Fibroblast of upper back skin (primary cell): ENCODE data around the gene ARHGAP26.
"Not testable (repeated sequence)": the region's sequence is repeated elsewhere in the genome, so short reads cannot be mapped to it uniquely, and the experiment has no call there.

Experiments used
- DNase-seq: peaks from one replicate; pipeline ENCODE4 v3.0.0-alpha.2; 2013

Gene ARHGAP26

DNA sequence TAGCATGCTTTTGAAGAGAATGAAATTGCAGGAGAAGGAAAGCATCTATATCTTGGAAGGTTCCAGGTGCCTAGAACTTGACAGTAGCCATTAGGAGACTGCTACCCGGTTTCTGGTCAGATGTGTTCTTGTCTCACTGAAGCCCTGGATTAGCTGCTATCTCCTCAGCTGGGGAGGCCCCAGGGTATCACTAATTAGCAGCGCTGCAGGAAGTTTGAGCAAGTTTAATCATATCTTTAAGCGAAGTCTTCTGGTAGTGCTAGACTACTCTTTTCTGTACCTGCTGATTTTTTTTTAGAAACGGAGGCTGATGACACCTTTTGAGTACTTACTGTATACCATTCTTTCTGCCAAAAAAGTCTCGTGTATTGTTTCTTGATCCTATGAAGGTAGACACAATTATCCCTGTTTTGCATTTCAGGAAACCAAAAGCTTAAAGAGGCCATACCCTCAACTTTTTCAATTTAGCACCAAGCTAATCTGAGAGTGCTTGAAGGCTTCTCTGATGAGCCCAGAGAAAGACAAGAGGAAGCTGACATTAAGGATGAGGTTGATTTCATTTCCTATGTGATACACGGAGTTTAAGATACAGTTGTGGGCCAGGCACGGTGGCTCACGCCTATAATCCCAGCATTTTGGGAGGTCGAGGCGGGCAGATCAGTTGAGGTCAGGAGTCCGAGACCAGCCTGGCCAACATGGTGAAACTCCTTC, 201.3 kb downstream of the ARHGAP26 start:
- no peak for DNase-seq

DNA sequence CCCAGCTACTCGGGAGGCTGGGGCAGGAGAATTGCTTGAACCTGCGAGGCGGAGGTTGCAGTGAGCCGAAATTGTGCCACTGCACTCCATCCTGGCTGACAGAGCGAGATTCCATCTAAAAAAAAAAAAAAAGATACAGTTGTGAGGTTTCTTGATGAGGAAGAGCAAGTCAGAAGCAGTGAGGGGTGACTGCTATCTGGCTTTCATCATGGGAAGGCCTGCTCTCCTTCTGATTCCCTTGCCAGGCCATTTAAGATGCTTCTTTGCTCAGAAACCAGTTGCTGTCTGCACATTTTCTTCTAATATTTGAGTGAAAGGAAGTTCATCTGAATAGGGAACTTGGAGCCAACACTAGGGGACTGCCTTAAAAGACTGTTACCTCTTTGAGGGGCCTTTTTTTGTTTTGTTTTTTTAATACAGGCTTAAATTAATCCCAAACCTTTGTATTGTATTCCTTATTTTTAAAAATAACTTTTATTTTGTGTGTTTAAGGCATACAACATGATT, 201.9 kb downstream of the ARHGAP26 start:
- no peak for DNase-seq

- no peak for DNase-seq
Observed at GRCh38 chr5:142973932-142974331, 203.8 kb downstream of the ARHGAP26 start.

DNA sequence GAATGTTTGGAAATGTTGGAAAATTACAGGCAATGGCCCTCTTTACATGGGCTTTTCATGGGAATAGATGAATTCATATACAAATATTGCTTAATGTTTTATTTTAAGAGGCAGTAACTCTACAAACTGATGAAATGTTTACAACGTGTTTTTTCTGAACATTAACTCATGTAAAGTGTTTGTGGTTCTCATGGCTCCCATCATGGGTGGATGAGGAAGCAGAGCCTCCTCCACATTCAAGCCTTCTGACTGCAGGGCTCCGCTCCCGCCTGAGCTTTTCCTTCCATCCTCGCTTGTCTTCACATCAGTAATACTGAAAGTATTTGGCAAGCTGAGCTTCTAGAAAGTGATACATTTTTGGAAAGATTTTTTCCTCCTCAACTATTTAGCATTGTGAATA, 204.2 kb downstream of the ARHGAP26 start:
- peak; percentile 40 for DNase-seq

GRCh38 chr5:142976861-142977260, 206.7 kb downstream of the ARHGAP26 start:
- no peak for DNase-seq

- peak; percentile 95 for DNase-seq
Observed at GRCh38 chr5:142977363-142978051, 207.3 kb downstream of the ARHGAP26 start.

GRCh38 chr5:142978252-142978651, 208.1 kb downstream of the ARHGAP26 start:
- DNase-seq: no peak

- no peak for DNase-seq
Observed at GRCh38 chr5:142978726-142979125, 208.5 kb downstream of the ARHGAP26 start.

- DNase-seq: no peak
Observed at GRCh38 chr5:142979636-142980035, 209.5 kb downstream of the ARHGAP26 start.

- no peak for DNase-seq
Observed at GRCh38 chr5:142981475-142981874, 211.3 kb downstream of the ARHGAP26 start.

GRCh38 chr5:142981886-142982820, 212.0 kb downstream of the ARHGAP26 start:
- peak; percentile 89 for DNase-seq

GRCh38 chr5:142982821-142983200, 212.6 kb downstream of the ARHGAP26 start:
- no peak for DNase-seq

GRCh38 chr5:142984011-142984410, 213.8 kb downstream of the ARHGAP26 start:
- DNase-seq: no peak

DNA sequence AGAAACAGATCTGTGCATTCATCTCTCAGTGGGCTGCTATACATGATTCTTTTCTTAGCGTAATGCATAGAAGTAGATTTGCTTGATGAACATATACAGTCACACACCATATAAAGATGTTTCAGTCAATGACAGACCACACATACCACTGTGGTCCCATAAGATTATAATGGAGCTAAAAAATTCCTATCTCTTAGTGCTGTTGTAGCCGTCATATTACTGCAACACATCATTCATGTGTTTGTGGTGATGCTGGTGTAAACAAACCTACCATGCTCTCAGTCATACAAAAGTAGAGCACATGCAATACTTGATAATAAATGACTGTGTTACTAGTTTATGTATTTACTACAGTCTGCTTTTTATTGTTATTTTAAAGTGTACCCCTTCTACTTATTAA, 214.3 kb downstream of the ARHGAP26 start:
- peak; percentile 48 for DNase-seq

DNA sequence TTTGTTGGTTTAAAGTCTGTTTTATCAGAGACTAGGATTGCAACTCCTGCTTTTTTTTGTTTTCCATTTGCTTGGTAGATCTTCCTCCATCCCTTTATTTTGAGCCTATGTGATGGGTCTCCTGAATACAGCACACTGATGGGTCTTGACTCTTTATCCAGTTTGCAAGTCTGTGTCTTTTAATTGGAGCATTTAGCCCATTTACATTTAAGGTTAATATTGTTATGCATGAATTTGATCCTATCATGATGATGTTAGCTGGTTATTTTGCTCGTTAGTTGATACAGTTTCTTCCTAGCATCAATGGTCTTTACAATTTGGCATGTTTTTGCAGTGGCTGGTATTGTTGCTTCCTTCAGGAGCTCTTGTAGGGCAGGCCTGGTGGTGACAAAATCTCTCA, 219.1 kb downstream of the ARHGAP26 start:
- DNase-seq: not testable (repeated sequence)

- not testable (repeated sequence) for DNase-seq
Observed at GRCh38 chr5:142990073-142990472, 219.9 kb downstream of the ARHGAP26 start.

DNA sequence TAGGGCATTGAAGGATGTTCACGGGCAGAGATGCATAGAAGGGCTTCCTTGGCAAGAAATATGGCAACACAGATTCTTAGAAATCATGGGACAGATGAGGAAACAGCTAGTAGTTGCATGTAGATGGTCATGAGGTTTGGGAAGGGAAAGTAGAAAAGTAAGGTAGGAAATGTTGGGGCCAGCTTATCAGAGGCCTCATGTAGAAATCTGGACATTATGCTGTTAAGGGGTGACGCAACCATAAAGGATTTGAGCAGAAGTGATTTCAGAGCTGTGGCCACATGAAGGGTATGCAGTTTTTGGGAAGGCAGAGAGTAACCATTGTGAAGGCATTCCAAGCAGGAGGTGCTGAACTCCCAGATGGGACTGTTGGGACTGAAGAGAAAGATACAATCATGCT, 224.0 kb downstream of the ARHGAP26 start:
- DNase-seq: no peak

DNA sequence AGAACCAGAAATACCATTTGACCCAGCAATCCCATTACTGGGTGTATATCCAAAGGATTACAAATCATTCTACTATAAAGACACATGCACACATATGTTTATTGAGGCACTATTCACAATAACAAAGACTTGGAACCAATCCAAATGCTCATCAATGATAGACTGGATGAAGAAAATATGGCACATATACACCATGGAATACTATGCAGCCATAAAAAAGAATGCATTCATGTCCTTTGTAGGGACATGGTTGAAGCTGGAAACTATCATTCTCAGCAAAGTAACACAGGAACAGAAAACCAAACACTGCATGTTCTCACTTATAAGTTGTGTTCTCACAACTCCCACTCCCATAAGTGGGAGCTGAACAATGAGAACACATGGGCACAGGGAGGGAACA, 225.4 kb downstream of the ARHGAP26 start:
- DNase-seq: not testable (repeated sequence)

DNA sequence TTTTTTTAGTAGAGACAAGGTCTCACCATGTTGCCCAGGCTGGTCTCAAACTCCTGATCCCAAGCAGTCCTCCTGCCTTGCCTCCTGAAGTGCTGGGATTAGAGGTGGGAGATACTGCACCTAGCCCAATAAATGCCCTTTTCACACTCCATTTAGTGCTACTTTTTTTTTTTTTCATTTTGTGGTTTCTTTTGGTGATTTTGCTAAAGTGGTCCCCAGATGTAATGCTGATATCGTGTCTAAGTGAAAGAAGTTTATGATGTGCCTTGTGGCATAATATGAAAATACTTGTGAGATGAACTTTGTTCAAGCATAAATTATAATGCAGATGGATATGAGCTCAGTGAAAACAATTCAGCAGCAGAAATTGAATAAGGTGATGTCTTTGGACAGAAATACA, 227.4 kb downstream of the ARHGAP26 start:
- no peak for DNase-seq

DNA sequence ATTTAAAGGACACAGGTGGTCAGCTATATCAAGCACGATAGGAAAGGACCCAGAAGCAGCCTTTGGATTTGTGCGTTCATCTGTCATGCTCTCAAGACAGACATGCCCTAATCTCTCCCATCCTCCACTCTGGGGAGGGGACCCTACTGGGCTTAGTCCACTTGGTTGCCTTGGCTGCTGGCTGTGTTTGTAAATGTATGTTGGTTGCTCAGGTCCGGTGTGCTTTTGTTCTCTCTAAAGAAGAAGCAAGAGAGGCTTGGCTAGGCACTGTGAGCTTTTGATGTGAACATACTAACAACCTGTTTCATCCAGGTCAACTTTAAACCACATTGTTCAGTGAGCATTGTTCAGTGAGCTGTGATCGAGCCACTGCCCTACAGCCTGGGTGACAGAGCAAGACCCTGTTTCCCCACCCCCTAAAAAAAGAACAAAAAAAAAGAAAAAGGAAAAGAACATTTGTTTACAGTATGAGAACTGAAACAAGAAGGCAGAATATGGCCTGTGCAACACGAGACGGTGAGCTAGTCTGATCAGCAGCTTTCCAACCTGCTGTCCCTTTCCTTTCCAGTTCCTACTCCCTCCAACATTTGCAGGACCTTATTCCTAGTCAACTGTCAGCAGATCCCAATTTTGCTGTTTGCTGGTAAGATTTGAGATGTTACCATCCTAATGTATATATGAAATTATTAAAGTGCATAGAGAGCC, 228.3 kb downstream of the ARHGAP26 start:
- DNase-seq: no peak

DNA sequence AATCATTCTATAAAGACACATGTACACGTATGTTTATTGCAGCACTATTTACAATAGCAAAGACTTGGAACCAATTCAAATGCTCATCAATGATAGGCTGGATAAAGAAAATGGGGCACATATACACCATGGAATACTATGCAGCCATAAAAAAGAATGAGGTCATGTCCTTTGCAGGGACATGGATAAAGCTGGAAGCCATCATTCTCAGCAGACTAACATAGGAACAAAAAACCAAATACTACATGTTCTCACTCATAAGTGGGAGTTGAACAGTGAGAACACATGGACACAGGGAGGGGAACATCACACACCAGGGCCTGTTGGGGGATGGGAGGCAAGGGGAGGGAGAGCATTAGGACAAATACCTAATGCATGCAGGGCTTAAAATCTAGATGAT, 230.4 kb downstream of the ARHGAP26 start:
- DNase-seq: not testable (repeated sequence)

DNA sequence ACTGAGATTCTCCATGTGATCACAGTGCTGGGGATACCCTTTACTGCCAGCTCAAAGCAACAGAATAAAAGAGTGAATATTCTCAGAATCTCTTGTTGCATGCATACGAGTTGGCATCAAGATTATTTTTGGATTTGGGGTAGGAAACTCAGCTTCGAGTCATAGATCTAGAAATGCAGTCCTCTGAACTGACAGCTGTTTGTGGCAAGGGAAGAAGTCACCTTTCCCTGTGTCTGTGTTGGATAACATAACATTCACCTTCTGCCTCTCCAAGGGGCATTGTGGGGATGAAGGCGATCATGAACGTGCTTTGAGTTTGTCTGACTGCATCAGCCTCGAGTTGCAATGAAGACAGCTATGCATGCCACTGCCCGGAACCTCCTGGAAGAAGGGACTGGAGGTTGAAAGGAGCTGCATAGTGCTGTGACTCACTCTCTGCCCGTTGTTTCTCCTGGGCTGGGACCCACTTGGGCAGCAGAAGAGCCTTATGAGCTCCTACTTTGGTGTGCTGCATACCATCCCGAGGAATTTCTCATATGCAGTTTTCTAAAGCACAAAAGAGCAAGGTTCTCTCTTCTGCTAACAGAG, 231.7 kb downstream of the ARHGAP26 start:
- DNase-seq: peak; percentile 71
